ENCODE measurements around the gene ETV3.
A peak's percentile ranks its signal among the peaks of the same experiment; 100 is the strongest.

ETV3 gene

GRCh38 chr1:157137408-157138219, 581 bp downstream of the ETV3 start:
- DNase-seq, result peak; percentile 49

- DNase-seq, result peak; percentile 74
Measured at GRCh38 chr1:157137046-157137407, 1.2 kb downstream of the ETV3 start.

- DNase-seq, result no peak
Measured at GRCh38 chr1:157136133-157136532, 2.1 kb downstream of the ETV3 start.

GRCh38 chr1:157135646-157136045, 2.5 kb downstream of the ETV3 start:
- DNase-seq, result no peak

GRCh38 chr1:157135070-157135469, 3.1 kb downstream of the ETV3 start:
- DNase-seq, result no peak

DNA sequence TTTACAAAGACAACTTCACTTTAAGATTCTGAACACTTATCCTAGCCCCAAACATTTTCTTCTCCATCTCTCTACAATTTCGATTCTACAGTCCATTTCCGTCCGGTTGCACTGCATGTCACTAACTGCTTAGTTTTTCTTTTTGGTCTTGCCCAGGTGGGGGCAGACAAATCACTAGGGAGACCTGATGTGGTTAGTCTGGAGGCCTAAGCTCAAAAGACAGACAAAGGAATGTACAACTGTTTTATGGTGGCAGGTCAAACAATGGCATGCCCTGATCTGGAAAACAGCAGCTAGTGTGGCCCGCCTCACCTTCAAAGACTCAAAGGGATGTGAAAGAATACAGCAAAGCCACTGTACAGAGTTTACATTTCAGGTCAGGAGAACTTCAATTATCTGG, 3.8 kb downstream of the ETV3 start:
- no peak for DNase-seq

GRCh38 chr1:157133426-157133825, 4.8 kb downstream of the ETV3 start:
- no peak for DNase-seq

DNA sequence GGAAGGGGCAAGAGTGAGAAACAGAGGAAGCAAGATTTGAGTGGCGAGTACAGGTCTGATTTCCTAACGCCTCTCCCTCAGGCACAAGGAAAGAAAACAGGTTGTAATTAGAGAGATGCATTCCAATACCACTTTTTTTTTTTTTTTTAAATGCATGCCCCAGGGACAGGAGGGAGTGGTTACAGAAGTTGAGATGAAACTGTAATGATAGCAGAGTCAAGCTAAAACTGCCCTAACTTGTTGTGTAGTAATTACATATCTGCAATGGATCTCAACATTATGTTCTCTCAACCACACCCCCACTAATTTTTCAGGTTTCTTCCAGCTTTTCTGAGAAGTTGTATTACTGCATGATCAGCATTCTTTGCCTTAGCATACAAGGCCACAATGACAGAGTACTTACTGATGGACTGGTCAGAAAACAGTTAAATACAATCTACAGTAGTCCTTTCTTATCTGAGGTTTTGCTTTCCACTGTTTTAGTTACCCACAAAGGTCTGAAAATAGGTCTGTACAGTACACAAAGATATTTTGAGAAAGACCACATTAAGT, 5.5 kb downstream of the ETV3 start:
- no peak for DNase-seq

DNA sequence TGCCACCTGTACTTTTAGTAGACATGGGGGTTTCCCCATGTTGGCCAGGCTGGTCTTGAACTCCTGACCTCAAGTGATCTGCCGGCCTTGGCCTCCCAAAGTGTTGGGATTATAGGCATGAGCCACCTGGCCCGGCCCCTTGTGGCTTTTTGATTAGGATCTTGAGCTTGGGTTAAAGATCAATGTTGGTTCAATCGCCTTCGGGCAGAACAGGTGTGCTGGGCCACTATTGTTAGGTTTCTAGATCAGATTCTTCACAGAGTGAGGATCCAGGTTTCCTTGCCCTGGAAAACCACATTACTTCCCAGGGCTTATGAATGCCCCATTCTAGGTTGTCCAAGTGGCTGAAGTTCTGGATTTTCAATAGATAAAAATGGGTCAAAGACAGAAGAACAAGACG, 6.1 kb downstream of the ETV3 start:
- DNase-seq, result no peak

DNA sequence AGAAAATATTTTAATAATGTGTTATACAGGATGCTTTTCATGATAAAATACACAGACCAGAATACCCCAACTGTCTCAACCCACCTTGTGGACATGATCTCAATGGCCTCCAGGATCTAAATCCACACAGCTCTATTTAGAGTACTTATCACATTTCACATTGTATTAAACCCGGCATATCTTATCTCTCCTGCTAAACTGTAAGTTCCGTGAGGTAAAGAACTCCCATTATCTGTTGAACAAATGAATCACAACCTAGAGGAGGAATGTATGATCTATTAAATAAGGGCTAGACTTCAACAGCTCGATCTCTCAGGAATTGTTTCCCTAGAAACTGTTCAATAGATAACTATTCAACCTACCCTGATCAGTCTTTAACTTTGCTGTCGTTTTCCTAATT, 6.9 kb downstream of the ETV3 start:
- no peak for DNase-seq

GRCh38 chr1:157124855-157125254, 13.3 kb downstream of the ETV3 start:
- no peak for DNase-seq

DNA sequence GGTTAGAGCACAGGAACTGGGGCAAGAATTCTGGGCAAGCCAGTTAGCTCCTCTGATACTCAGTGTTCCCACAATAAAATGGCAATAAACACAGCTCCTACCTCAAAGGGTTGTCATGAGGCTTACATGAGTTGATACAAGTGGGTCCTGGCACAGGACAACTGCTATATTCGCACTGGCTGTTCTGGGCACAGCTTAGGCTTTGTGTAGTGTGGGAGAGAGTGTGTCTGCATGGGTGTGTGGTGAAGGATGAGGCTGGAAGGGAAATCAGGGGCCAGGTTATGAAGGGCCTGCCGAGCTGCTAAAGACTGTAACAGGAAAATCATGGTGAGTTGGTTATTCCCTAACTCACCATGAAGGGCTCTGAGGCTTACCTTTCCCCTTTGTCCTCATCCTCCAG, 18.7 kb downstream of the ETV3 start:
- DNase-seq, result no peak

GRCh38 chr1:157119008-157119407, 19.2 kb downstream of the ETV3 start:
- DNase-seq, result no peak

- DNase-seq, result no peak
Measured at GRCh38 chr1:157117527-157118057, 20.6 kb downstream of the ETV3 start.

DNA sequence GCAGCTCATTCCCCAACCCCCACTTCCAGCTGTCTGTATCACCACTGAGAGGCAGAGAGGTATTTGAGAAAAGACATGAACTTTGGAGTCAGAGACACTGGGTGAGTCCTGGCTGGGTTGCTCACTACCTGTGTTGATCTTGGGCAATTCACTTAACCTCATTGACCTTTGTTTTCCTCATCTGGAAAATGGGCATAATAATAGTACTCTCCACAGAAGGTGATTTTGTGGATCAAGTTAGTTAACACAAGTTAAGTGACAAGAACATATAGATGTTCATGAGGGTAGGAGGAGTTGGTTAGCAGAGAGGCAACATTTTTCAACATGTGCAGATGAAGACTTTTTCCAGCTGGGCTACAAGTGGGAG, 21.5 kb downstream of the ETV3 start:
- peak; percentile 50 for DNase-seq

DNA sequence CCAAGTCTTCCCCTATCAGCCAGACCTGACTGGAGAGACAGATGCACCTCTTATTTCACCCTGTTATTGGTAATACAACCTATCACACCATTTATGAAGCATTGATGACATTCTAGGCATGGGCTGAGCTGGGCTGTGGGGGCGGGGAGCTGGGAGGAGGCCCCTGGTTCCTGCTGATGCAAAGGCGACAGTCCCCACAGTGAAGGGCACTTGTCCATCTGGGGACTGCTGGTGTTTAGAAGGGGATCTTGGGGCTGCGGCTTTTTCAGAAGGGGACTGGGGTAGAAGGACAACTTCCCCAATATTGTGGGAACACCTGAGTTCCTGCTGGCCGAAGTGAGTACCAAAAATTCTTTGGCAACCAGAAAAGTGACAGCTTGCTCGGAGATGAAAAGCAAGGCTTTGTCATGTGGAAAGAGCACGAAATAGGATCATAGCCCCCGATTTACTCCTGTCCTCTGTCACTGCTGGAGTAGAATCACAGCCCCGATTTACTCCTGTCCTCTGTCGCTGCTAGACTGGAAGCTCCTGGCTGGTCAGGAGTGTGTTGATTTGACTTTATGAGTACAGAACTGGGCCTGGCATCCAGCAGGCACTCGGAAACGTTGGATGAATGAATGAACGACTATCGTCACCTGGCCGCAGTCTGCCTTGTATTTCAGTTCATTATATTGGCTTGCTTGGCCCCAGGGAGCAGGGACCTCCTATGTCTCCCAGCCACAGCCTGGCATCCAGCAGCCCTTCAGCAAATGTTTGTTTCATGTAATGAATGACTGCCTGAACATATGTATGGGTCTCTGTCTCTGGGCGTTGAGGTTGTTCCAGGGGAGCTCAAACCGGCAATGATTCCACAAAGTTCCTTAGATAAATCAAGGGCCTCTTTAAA, 22.1 kb downstream of the ETV3 start:
- peak; percentile 60 for DNase-seq

- DNase-seq, result peak; percentile 60
Measured at GRCh38 chr1:157115429-157115838, 22.8 kb downstream of the ETV3 start.

DNA sequence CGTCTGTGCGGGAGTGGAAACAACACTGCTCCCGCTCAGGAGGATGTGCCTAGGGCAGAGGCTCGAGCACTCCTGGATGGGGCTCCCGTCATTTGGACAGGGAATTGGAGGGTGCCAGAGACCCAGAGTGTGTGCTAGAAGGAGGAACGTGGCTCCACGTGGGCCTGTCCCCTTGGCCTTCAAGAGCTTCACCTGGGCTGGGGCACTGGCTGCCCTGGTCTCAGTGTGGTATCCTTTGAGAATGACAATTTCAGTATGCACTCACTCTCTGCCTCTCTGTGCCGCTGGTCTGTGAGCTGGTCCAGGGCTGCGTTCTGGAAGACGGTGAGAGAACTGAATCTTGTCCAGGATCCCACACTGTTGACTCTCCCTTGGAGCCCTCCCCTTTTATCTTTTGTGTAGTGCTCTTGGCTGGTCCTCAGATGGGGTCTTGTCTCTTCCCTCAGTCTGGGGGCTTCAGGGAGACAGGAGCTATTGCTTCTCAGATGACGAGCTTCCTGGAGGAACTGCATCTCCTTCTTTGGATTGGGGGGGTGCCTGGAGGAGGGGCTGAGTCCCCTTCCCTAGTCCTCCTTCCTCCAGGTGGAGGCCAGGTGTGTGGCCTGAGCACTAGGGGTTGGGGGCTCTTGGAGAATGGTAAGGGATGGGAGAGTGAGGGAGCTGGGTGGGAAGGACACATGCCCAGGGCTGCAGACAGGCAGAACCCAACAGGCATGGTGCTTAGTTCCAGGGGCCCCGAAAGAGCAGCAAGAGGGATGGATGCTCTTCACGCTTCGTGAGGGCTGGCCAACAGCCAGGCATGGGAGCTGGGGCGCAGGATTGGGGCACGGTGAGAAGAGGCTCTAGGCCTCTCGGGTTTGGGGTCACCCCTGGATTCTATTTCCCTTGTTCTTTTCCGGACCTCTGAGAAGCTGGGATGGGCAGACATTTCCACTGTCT, 23.7 kb downstream of the ETV3 start:
- no peak for DNase-seq

- DNase-seq, result no peak
Measured at GRCh38 chr1:157113631-157114030, 24.6 kb downstream of the ETV3 start.

GRCh38 chr1:157113106-157113505, 25.1 kb downstream of the ETV3 start:
- no peak for DNase-seq

- no peak for DNase-seq
Measured at GRCh38 chr1:157112186-157112867, 25.9 kb downstream of the ETV3 start.

Data from NCI-H82 (cell line).